Tibial nerve (tissue), 4 donors: ENCODE measurements around the gene ECHDC3. TPM values are rescaled to one million over a fixed set of nuclear protein-coding genes. Genes with fewer than 3 reads are reported as not detected.
A peak's percentile ranks its signal among the peaks of the same experiment; 100 is the strongest.

ENCODE experiments used
- DNase-seq, 2 donors: peaks; one replicate each; pipeline ENCODE4 v3.0.0-alpha.2; 2019; ENCODE audit warnings: low spot score in 2 of 2
- H3K27ac ChIP-seq, 4 donors: fragments of 200-600 bp; sonication (generic) in 3 of 4; one replicate each; pipeline ENCODE4 v1.5.1; 2017 to 2019; ENCODE audit warnings: mild to moderate bottlenecking in 1 of 4
- H3K27me3 ChIP-seq, 2 donors: fragments of 200-600 bp; sonication (generic) in 1 of 2; one replicate each; pipeline versions ENCODE4 v1.5.1 to v1.6.0; 2017 to 2019
- H3K36me3 ChIP-seq, 3 donors: fragments of 200-600 bp; sonication (generic); one replicate each; pipeline ENCODE4 v1.5.1; 2018 to 2019
- H3K4me1 ChIP-seq, 4 donors: fragments of 200-600 bp; sonication (generic) in 3 of 4; one replicate each; pipeline ENCODE4 v1.5.1; 2017 to 2019
- H3K4me3 ChIP-seq, 4 donors: fragments of 200-600 bp; sonication (generic) in 3 of 4; one replicate each; pipeline ENCODE4 v1.5.1; 2017 to 2019; ENCODE audit warnings: mild to moderate bottlenecking in 1 of 4, moderate library complexity in 1 of 4
- H3K9me3 ChIP-seq, 4 donors: fragments of 200-600 bp; sonication (generic) in 3 of 4; one replicate each; pipeline ENCODE4 v1.5.1; 2017 to 2019
- CTCF ChIP-seq, 5 experiments: fragments of 200-600 bp in 3 of 5; fragments of 450-650 bp in 2 of 5; sonication (generic) in 3 of 5; IDR thresholded peaks; one replicate each; pipeline ENCODE4 v1.5.1; 2016 to 2019; ENCODE audit warnings: antibody characterized with exemption in 5 of 5, mild to moderate bottlenecking in 3 of 5, moderate library complexity in 2 of 5
- EP300 ChIP-seq, 2 donors: sonication (generic); formaldehyde crosslinking; IDR thresholded peaks; one replicate each; pipeline ENCODE4 v1.6.1; 2017; ENCODE audit warnings: antibody characterized with exemption in 2 of 2, mild to moderate bottlenecking in 1 of 2
- POLR2A ChIP-seq, 2 donors: fragments of 450-650 bp; IDR thresholded peaks; one replicate each; pipeline ENCODE4 v1.6.1; 2017; ENCODE audit warnings: antibody characterized with exemption in 2 of 2, mild to moderate bottlenecking in 2 of 2, moderate library complexity in 2 of 2
- WGBS, 2 donors: methylation state at CpG; one replicate each; pipeline ENCODE4 v1.1.5; 2018; 5-methylcytosine and 5-hydroxymethylcytosine counted together
- total RNA-seq, 4 donors: library from RNA; depleted of rRNA; stranded (reverse); fragments of >200 nt; gene quantifications; one replicate each; pipeline ENCODE4 v1.1.0, GENCODE V29; 2016

The ECHDC3 gene
- total RNA-seq, 4 donors from 2014 or later: 48.6 to 91.3 (median 66.9) TPM

- H3K4me3 ChIP-seq: no peak overlapping the region
- no peaks in the 10 kb centered on the region for H3K9me3 ChIP-seq
- 0% methylated on average over 1 of the region's 1 CpG for WGBS, 2 donors
- H3K27me3 ChIP-seq: no peaks in the 10 kb centered on the region
- DNase-seq: no peak
- H3K27ac ChIP-seq: peak overlapping the region in 1 of 4 donors; percentile 33
- peaks cover 0 to 34% (median 0%) of the 10 kb centered on the region in 3 donors for H3K36me3 ChIP-seq
- peaks cover 0 to 22% (median 8%) of the 10 kb centered on the region in 4 donors for H3K4me1 ChIP-seq
- TF ChIP-seq POLR2A (IDR thresholded peaks at IDR 0.05) (no peak), CTCF (IDR thresholded peaks at IDR 0.05) (no peak), EP300 (IDR thresholded peaks at IDR 0.05) (no peak)
Observed at GRCh38 chr10:11754173-11754572, 12.0 kb downstream of the ECHDC3 start.

GRCh38 chr10:11754620-11755019, 12.4 kb downstream of the ECHDC3 start:
- peaks cover 0 to 31% (median 0%) of the 10 kb centered on the region in 3 donors for H3K36me3 ChIP-seq
- WGBS, 2 donors: 74 to 80% methylated on average over 4 of the region's 4 CpGs
- DNase-seq: no peak
- H3K9me3 ChIP-seq: no peaks in the 10 kb centered on the region
- H3K27me3 ChIP-seq: no peaks in the 10 kb centered on the region
- peak overlapping the region in 1 of 4 donors; percentile 33 for H3K27ac ChIP-seq
- H3K4me3 ChIP-seq: no peak overlapping the region
- TF ChIP-seq CTCF (IDR thresholded peaks at IDR 0.05): no peak
- no peak for TF ChIP-seq EP300 (IDR thresholded peaks at IDR 0.05)
- TF ChIP-seq POLR2A (IDR thresholded peaks at IDR 0.05): no peak
- peaks cover 0 to 22% (median 8%) of the 10 kb centered on the region in 4 donors for H3K4me1 ChIP-seq

GRCh38 chr10:11755512-11756263, 13.5 kb downstream of the ECHDC3 start:
- H3K36me3 ChIP-seq: peaks cover 0 to 31% (median 0%) of the 10 kb centered on the region in 3 donors
- H3K27ac ChIP-seq: no peak overlapping the region
- H3K4me3 ChIP-seq: no peak overlapping the region
- H3K4me1 ChIP-seq: peaks cover 0 to 22% (median 8%) of the 10 kb centered on the region in 4 donors
- WGBS, 2 donors: 86 to 87% methylated on average over 21 of the region's 21 CpGs
- TF ChIP-seq CTCF (IDR thresholded peaks at IDR 0.05): no peak
- H3K9me3 ChIP-seq: no peaks in the 10 kb centered on the region
- DNase-seq: no peak
- no peaks in the 10 kb centered on the region for H3K27me3 ChIP-seq

GRCh38 chr10:11756766-11757315, 14.7 kb downstream of the ECHDC3 start:
- no peak for DNase-seq
- Histone ChIP-seq H3K9me3 (no peaks in the 10 kb centered on the region), H3K27ac (peak overlapping the region; percentile 29 to 87 (median 66)), H3K4me1 (peaks cover 0 to 22% (median 8%) of the 10 kb centered on the region in 4 donors), H3K36me3 (peaks cover 0 to 35% (median 0%) of the 10 kb centered on the region in 3 donors), H3K4me3 (no peak overlapping the region), H3K27me3 (no peaks in the 10 kb centered on the region)
- WGBS, 2 donors: 81 to 87% methylated on average over 11 of the region's 11 CpGs
- TF ChIP-seq CTCF (IDR thresholded peaks at IDR 0.05) (no peak), EP300 (IDR thresholded peaks at IDR 0.05) (no peak), POLR2A (IDR thresholded peaks at IDR 0.05) (no peak)

- peaks cover 0 to 22% (median 8%) of the 10 kb centered on the region in 4 donors for H3K4me1 ChIP-seq
- peak in 1 of 2 donors; percentile 64 for DNase-seq
- peak overlapping the region; percentile 29 to 87 (median 66) for H3K27ac ChIP-seq
- H3K36me3 ChIP-seq: peaks cover 0 to 39% (median 0%) of the 10 kb centered on the region in 3 donors
- no peak for TF ChIP-seq CTCF (IDR thresholded peaks at IDR 0.05)
- no peak for TF ChIP-seq POLR2A (IDR thresholded peaks at IDR 0.05)
- TF ChIP-seq EP300 (IDR thresholded peaks at IDR 0.05): peak in 1 of 2 donors; percentile 46
- H3K4me3 ChIP-seq: no peak overlapping the region
- no peaks in the 10 kb centered on the region for H3K9me3 ChIP-seq
- WGBS, 2 donors: 11 to 29% methylated on average over 3 of the region's 3 CpGs
- H3K27me3 ChIP-seq: no peaks in the 10 kb centered on the region
Observed at GRCh38 chr10:11757454-11757820, 15.3 kb downstream of the ECHDC3 start.
